GM18520 (cell line): ENCODE data around the gene SLC1A7.

Experiments
- ATAC-seq: cut with Tn5 transposase; IDR thresholded peaks from one replicate; pipeline ENCODE4 v1.9.1; 2021; ENCODE audit not compliant: unreplicated experiment

SLC1A7 gene

DNA sequence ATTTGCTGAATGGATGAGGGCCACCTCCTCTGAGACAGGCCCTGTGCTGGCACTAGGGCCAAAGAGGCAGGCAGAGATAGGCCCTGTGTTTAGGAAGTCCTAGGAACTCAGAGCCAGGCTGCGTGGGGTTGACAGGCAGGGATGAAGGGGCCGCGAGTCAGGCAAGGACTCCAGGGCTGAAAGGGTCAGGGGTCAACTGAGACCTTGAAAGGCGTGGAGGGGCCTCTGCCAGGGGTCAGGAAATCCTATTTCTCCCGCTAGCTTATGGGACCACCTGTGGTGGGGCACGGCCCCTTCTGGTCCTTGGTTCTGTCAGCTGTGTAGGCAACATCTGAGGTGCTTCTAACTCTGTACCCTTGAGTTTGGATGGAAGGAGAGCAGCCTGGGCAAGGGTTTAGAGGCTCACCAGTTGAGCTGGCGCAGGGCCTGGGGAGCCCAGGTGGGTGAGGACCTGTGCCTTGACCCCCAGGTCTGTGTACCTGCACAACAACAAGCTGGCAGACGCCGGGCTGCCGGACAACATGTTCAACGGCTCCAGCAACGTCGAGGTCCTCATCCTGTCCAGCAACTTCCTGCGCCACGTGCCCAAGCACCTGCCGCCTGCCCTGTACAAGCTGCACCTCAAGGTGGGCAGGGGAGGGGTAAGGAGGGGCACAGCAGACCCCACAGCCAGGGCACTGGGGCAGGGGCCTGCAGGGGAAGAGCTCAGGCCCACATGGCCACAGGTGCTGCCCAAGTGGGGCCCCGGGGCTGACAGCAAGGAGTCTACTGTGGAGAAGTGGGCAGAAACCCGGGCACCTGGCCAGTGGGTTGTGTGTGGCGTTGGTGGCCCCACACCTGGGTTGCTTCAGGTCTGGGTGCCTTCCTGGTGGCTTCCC lies 65.5 kb downstream of the SLC1A7 start:
- no peak for ATAC-seq

DNA sequence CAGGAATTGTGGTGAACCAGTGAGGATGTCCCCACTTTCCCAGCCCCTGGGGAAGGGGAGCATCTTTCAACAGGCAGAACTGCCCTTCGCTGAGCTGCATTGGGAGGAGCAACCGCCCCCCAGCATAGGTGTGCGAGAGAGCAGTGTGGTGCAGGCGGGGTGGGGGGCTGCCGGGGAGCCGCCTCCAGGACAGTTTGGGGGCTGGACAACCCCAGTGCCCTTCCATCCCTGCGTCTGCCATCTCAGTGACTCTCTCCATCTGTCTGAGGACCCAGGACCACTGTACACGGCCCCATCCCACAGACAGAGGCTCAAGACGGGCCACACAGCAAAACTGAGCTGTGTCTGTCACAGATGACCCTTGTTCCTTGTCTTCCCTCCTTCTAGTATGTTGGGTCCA lies 66.3 kb downstream of the SLC1A7 start:
- no peak for ATAC-seq

DNA sequence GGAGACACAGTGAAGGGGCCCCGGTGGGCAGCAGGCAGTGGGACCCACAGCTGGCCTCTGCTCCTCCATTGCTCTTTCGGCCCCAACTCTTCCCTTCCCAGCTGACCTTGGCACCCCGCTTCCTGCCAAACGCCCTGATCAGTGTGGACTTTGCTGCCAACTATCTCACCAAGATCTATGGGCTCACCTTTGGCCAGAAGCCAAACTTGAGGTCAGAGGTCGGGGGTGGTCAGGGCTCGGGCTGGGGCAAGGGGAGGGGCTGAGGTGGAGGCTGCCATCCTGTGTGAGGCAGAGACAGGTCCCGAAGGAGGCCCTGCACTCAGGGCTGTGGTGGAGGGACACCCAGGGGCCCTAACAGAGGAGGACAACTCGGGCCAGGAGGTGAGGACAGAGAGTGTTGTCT lies 66.7 kb downstream of the SLC1A7 start:
- ATAC-seq, result no peak

DNA sequence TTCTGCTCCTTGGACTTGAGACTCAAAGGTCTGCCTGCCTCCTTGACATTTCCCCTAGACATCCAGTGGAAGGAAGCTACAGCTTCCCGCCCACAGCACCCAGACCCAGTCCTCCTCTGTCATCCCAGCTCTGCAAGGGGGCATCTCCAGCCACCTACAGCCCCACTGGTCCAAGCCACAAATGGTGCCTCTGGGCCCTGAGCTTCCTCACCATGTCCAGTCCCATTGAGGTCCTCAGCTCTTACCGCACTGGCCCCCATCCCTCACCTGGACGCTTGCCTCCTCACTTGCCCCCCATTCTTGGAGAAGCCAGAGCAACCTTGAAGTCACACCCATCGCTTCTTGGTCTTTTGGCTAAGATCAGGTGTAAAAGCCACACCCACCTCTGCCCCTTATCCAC lies 67.2 kb downstream of the SLC1A7 start:
- no peak for ATAC-seq

DNA sequence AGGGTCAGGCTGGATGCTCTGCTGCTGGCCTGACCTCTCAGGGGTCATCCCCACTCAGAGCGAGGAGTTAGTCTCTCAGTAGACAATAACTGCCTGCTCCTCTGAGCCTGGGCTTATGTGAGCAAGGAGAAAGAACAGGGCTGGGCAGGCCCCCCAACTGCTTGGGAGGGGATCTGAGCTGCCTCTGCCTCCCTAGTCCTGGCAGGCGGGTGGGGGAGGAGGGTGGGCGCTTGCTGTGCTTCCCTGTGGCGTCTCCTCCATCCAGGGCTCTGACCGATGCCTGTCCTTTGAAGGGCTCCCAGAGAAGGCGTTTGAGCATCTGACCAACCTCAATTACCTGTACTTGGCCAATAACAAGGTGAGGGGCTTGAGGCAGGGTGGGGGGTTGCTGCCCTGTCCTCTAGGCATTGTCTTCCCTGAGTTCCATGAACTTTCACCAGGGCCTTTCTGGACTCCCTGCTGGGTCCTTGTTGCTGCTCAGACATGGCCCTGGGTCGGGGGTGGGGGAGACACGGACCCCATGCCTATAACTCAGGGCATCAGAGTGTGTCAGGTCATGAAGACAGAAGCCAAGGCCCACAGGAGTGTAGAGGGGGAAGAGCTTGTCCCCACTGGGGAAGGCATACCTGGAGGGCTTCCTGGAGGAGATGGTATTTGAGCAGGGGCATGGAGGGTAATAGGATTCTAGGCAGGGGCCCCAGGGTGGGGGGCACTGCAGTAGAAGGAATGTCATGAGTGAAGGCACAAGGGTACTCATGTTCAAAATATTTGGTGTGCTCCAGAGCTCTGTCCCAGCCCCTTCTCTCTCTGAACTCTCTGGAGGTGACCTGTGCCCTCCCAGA lies 67.9 kb downstream of the SLC1A7 start:
- ATAC-seq, result no peak

DNA sequence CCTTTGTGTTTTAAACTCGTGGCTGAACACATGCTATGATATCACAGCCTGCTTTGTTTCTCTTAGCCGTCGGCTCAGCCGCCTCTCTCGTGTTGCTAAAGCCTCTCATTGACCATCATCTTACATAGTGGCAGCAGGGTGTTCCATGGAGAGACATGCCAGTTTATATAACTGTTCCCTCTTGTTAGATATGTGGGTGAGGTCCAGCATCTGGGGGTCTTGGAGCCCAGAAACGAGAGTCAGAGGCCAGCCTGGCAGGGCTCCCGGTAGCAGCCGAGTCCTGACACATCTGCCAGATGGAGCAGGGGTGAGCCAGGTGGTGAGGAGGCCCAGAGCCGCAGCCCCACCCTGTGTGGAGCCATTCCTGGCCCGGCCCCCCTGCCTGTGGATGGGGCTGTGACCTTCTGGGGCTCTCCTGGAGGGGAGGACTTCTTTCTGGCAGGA lies 68.5 kb downstream of the SLC1A7 start:
- no peak for ATAC-seq

DNA sequence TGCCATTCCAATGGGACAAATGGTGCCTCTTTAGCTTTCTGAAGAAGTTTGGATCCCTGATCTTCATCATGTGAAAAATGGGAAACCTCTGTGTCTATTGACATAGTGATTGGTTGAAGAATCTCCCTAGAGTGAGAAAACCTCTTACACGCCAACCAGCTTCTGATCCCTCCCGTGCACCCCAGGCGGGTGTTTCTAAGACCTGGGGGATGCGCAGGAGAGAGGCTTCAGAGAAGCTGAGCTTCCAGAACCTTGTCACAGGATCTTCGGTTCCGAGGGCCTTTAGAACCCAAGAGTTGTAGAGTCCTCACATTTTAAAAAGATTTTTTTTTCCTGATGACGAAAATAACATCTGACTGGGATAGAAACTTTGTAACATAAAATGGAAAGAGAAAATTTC lies 69.2 kb downstream of the SLC1A7 start:
- no peak for ATAC-seq

DNA sequence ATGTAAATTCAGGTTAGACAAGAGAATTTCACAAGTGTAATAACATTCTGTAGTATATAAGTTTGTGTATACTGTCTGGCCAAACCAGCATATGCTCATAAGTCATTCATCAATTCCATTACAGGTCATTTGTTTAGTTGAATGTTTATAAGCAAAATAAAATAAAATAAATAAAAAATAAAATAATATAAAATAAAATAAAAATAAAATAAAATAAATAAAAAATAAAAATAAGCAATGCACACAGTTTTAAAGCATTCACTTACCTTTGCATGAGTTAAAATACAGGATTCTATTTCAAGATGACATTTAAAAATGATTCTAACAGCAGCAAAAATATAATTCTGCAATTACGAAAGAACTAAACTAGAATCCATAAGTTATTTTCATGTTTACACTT lies 70.5 kb downstream of the SLC1A7 start:
- no peak for ATAC-seq

DNA sequence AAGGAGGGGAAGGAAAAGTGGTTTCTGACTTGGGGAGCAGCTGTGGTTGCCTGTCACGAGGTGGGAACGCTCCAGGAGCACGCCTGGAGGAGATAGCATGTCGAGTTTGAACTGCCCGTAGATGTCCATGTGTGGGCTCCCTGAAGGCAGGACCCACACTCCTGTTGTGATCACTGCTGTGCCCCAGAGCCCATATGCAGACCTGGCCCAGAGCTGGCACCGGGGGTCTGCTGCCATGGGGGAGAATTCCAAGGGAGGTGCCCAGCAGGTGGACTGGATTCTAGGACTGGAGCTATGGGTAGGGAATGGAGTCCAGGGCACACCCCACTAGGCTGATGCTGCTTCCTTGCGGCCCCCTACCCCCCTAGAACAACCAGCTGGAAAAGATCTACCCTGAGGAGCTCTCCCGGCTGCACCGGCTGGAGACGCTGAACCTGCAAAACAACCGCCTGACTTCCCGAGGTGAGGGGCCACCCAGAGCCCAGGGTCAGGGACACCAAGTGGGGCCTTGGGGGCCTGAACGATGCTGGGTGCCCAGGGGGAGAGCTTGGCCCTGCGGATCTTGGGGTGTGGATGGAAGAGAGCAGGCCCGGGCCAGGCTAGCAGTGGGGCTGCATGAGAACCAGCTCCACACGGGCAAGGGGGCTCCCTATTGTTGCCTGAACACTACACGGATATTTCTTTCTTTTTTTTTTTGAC lies 71.1 kb downstream of the SLC1A7 start:
- no peak for ATAC-seq

DNA sequence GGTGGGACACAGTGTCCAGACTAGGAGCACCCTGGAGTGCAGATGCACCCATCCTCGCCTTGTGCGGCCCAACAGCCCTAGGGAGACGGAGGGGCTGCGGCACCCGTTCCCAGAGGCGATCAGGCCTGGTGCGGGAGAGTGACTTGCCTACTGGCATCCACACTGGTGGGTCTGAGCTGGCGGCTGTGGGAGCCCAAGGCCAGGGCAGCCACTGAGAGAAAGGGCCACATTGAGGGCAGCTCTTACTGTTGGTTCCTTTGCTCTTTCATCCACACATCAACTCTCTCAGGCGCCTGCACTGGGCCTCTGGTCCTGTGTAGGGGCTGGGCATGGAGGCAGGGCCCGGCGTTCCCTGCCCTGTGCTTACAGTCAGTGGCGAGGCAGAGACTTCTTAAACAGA lies 71.8 kb downstream of the SLC1A7 start:
- ATAC-seq, result no peak

DNA sequence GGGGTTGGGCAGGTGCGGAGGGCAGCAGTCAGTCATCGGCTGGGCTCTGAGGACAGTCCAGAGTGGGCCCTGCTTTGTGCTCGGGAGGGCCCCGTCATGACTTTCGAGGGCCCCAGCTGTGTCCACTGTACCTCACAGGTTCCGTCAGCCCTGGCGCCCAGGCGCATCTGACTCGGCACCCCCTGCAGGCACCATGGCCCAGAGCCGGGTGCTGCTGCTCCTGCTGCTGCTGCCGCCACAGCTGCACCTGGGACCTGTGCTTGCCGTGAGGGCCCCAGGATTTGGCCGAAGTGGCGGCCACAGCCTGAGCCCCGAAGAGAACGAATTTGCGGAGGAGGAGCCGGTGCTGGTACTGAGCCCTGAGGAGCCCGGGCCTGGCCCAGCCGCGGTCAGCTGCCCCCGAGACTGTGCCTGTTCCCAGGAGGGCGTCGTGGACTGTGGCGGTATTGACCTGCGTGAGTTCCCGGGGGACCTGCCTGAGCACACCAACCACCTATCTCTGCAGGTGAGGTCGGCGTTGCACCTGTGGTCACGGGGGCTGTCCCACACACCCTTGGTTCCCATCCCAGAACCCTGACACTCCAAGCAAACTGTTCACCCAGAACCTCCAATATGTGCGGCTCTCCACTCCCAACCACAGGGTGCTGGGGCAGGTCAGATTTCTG lies 72.6 kb downstream of the SLC1A7 start:
- no peak for ATAC-seq

DNA sequence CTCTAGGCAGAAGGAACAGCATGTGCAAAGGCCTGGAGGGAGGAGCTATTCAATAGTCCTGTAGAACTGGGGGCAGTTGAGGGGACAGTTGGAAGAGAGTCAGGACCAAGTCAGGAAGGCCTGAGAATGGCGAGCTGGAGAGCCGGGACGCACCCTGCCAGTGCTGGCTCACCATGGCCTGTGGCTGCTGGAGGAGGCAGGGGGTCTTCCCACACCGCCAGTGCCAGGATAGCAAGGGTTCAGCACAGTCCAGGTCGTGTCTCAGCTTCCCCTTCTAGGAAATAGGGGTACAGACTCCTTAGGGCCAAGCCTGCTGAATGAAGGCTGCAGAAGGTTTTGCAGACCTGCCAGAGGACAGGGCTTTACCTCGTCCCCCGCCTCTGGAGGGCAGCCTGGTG lies 73.2 kb downstream of the SLC1A7 start:
- ATAC-seq, result no peak

DNA sequence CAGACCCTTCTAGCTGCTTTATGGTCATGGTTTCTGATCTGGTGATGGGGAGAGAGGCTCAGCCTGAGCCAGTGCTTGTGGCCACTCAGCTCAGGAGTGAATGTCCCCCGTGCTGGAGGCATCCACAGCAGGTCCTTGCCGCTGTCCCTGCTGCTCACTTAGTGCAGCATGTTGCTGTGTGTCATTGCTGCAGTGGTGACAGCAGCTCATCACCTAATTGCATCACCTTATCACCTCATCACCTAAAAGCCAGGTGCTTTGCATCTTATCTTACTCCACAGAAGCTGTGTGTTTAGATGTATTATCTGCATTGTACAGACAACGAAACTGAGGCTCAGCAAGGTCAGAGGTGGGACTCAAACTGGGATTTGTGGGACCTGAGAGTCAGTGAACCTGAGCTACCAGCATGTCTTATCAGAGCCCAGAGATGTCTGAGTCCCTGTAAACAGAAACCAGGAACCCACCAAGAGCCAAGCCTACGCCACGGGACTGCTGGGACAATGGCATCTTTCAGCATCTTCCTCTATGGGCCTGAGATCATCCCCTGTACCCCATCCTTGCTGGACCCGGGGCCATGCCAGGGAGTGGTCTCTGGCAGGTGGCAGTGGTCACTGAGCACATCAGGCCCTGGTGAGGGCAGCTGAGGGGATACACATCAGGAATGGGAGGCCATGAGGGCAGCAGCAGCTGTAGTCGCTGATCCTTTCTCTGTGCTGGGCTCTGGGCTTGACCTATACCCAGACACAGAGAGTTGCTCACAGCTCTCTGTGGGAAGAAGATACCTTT lies 73.9 kb downstream of the SLC1A7 start:
- no peak for ATAC-seq

DNA sequence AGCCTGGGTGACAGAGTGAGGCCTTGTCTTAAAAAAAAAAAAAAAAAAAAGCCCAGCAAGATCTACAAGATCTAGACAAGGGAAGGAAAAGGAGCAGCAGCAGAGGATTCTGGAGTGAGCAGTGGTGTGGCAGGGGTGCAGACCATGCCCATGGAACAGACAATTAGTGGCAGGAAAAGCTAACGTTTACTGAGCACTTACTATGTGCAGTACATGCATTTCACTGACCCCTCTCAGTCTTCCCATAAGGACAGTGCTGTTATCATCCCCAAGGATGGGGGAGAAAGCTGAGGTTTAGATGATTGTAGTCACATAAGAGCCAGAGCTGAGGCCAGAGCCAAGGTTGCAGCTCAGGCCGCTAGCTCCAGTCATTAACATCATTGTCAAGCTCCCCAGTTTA lies 74.6 kb downstream of the SLC1A7 start:
- no peak for ATAC-seq

DNA sequence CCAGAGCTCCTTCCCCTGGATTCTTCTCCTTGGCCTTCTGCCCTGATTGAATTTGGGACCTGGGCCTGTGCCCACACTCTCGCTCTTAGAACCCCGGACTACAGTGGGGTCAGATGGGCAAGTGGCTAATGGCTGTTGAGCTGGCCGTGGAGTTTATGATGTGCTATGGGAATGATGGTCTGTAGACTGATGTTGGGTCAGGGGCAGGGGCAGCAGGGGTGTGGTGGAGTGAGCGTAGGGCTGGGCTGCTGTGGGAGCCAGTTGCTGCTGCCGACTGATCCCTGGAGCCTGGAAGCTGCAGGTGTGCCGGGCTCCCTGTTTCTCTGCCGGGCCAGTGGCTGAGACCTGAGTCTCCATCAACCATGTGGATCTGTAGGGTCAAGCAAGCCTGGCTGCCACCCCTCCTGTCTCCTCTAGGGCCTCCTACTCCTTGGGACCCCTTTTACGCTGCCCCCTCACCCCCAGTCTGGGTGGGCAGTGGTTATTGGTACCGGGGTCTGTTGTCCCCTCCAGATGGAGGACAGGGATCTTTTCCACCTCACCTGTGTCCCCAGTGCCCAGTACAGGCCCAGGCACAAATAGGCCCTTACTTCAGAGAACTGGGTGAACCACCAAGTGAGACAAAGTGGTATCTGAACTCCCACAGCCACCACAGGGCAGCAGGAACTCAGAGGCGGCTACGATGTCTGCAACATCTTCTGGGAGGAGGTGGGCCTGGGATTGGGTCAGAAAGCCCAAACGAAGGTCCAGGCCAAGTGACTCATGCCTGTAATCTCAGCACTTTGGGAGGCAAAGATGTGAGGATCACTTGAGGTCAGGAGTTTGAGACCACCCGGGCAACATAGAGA lies 75.3 kb downstream of the SLC1A7 start:
- no peak for ATAC-seq

DNA sequence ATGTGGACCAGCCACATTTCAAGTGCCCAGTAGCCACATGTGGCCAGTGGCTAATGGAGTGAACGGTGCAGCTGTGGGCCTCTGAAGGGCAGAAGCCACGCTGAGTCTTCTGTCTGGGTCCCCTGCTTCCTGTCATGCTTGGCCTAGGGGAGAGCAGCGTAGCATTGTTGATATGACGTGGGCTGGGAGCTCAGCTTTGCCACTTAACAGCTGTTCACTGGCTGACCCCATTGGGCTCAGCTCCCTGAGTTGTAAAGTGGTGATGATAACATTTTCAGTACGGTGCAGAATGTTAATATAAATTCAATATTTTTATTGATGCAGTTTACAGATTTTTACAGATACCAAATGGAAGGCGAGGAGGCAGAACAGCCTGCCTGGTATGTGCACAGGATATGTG lies 76.0 kb downstream of the SLC1A7 start:
- ATAC-seq, result no peak

DNA sequence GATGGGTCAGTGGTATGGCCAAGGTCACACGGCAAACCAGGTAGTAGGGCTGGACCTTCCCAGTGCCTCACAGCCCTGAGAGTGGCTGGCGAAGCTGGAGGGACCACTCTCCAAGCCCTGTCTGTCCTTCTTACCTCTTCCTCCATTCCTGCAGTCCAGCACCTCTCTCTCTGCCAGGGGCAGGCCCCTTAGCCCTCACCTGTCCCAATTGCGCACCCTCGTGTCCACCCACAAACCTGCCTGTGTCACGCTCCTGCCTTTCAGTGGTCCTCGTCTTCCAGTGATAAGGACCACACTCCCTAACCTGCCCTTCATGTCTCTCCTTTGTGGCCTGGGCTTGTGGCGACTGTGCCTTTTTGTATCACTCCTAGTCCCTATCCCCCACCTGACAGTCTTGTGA lies 77.0 kb downstream of the SLC1A7 start:
- no peak for ATAC-seq

DNA sequence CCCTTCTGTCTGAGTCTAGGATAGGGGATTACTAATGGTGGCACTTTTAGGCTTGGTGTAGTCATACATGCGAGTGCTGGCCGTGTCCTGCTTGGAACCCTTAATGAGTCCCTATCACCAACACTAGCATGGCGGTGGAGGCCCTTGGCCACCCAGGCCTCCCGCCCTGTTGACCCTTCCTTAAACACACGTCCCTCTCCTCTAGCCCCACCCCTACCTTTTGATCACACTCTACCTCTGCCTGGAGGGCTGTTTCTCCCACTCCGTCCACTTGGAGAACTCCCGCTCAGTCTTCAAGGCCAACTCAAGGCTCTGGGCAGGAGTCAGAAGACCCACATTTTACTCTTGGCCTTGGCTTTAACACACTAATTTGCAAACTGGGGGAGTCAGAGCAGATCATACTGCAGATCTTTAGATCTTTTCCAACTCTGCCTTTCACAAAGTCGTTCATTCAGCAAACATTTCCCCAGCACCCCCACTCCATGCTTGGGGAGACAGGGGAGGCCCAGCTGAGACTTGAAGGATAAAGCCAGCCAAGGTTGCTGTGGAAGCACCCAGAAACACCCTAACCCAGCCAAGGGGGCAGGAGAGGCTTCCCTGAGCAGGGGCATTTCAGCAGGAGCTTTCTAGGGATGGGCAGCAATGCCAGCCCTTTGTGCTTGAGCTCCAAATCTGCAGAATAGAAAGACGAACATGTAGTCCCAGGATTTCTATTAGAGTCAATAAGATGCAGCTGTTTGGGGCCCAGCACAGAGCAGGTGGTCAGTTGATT lies 78.5 kb downstream of the SLC1A7 start:
- ATAC-seq, result no peak
